Spleen (tissue), 7 donors: Measurements from ENCODE around the gene CTXND1.

Experiments used
- POLR2AphosphoS5 ChIP-seq, 3 donors: sonication (generic); formaldehyde crosslinking; IDR thresholded peaks; one replicate each; pipeline ENCODE4 v1.5.1; 2017; ENCODE audit warnings: antibody characterized with exemption in 3 of 3
- TF ChIP-seq, protein P1 (sequence below), 11 experiments: fragments of 200-600 bp in 7 of 11; fragments of 450-650 bp in 4 of 11; sonication (generic) in 4 of 11; IDR thresholded peaks in 8 of 11; conservative IDR thresholded peaks in 3 of 11; 1 replicate in 7 of 11; 2 replicates in 4 of 11; pipeline versions ENCODE4 v1.4.0 to v1.8.0; 2016 to 2021; ENCODE audit warnings: antibody characterized with exemption in 11 of 11, inconsistent platforms in 4 of 11, mild to moderate bottlenecking in 1 of 11
- donor health status: DM: no; HTN: no; CAD: no; lungs with moderate emphysema.
- donor health status: DM: no; HTN: no; CAD: no.
- donor health status: DM: no; HTN: no; CAD: no.

DNA sequence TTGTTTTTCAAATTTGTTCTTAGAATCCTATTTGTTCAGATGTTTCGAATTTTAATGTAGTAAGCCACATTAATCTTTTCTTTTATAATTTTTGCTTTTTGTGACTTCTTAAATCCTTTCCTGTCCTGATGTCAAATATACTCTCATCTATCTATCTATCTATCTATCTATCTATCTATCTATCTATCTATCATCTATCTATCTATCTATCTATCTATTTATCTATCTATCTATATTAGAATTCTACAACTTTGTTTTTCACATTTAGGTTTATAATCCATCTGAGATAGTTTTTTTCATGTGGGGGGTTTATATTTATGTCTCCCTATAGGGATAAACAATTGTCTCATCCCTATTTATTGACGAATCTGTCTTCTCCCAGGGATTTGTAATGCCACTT lies 32.1 kb downstream of the CTXND1 start:
- TF ChIP-seq, protein P1, sequence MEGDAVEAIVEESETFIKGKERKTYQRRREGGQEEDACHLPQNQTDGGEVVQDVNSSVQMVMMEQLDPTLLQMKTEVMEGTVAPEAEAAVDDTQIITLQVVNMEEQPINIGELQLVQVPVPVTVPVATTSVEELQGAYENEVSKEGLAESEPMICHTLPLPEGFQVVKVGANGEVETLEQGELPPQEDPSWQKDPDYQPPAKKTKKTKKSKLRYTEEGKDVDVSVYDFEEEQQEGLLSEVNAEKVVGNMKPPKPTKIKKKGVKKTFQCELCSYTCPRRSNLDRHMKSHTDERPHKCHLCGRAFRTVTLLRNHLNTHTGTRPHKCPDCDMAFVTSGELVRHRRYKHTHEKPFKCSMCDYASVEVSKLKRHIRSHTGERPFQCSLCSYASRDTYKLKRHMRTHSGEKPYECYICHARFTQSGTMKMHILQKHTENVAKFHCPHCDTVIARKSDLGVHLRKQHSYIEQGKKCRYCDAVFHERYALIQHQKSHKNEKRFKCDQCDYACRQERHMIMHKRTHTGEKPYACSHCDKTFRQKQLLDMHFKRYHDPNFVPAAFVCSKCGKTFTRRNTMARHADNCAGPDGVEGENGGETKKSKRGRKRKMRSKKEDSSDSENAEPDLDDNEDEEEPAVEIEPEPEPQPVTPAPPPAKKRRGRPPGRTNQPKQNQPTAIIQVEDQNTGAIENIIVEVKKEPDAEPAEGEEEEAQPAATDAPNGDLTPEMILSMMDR (IDR thresholded peaks at IDR 0.05 in 8 of 11, conservative IDR thresholded peaks at IDR 0.05 in 3 of 11): no peak
- TF ChIP-seq POLR2AphosphoS5 (IDR thresholded peaks at IDR 0.05): no peak
